Large intestine (tissue), 3 donors: ENCODE results near the gene SUGP2. TPM values are rescaled to one million over a fixed set of nuclear protein-coding genes. Genes with fewer than 3 reads are reported as not detected.

Experiments used
- DNase-seq, 2 donors: peaks; one replicate each; pipeline versions ENCODE4 v3.0.0 to v3.0.0-alpha.2; 2013
- H3K27ac ChIP-seq: one replicate; pipeline ENCODE4 v1.5.1; 2013; ENCODE audit warnings: low read length
- H3K27me3 ChIP-seq: 2 replicates; pipeline ENCODE4 v1.6.1; 2013; ENCODE audit warnings: low read length; ENCODE audit not compliant: control insufficient read depth, insufficient read depth
- H3K36me3 ChIP-seq: 2 replicates; pipeline ENCODE4 v1.6.1; 2013; ENCODE audit warnings: low read length; ENCODE audit not compliant: control insufficient read depth, insufficient read depth
- H3K4me1 ChIP-seq: one replicate; pipeline ENCODE4 v1.6.1; 2013; ENCODE audit warnings: low read length; ENCODE audit not compliant: control insufficient read depth, insufficient read depth
- H3K4me3 ChIP-seq: one replicate; pipeline ENCODE4 v1.5.1; 2013; ENCODE audit warnings: low read length
- H3K9me3 ChIP-seq: one replicate; pipeline ENCODE4 v1.6.1; 2013; ENCODE audit warnings: mild to moderate bottlenecking, low read depth, low read length, moderate library complexity; ENCODE audit not compliant: control insufficient read depth
- WGBS: methylation state at CpG from one replicate; pipeline ENCODE4 v1.1.5; 2013; ENCODE audit warnings: low lambda C conversion rate; ENCODE audit not compliant: insufficient coverage; 5-methylcytosine and 5-hydroxymethylcytosine counted together
- polyA plus RNA-seq: library from polyadenylated mRNA; unstranded; fragments of 120-200 nt; gene quantifications from one replicate; pipeline ENCODE4 v1.2.1, GENCODE V29; 2013

SUGP2 gene
- polyA plus RNA-seq, 1 donor = 90.0 TPM

- Histone ChIP-seq H3K4me1 (peaks cover 9% of the 10 kb centered on the region), H3K27ac (no peak overlapping the region), H3K4me3 (no peak overlapping the region), H3K27me3 (no peaks in the 10 kb centered on the region), H3K9me3 (no peaks in the 10 kb centered on the region), H3K36me3 (peaks cover 47% of the 10 kb centered on the region)
- WGBS = no CpG with 5 or more reads among the region's 17 CpGs
- DNase-seq = no peak
These were observed 25.9 kb upstream of the SUGP2 start for GRCh38 chr19:19059018-19059836.

- Histone ChIP-seq H3K27ac (no peak overlapping the region), H3K36me3 (peaks cover 60% of the 10 kb centered on the region), H3K4me1 (peaks cover 6% of the 10 kb centered on the region), H3K9me3 (no peaks in the 10 kb centered on the region), H3K4me3 (no peak overlapping the region), H3K27me3 (no peaks in the 10 kb centered on the region)
- WGBS = no CpG with 5 or more reads among the region's 7 CpGs
- DNase-seq = no peak
These were observed 24.4 kb upstream of the SUGP2 start for GRCh38 chr19:19057720-19058119.

- Histone ChIP-seq H3K4me3 (no peak overlapping the region), H3K4me1 (peaks cover 6% of the 10 kb centered on the region), H3K27ac (no peak overlapping the region), H3K36me3 (peaks cover 64% of the 10 kb centered on the region), H3K27me3 (no peaks in the 10 kb centered on the region), H3K9me3 (no peaks in the 10 kb centered on the region)
- no CpG with 5 or more reads among the region's 13 CpGs for WGBS
- no peak for DNase-seq
These were observed 24.0 kb upstream of the SUGP2 start for GRCh38 chr19:19057317-19057716.

- no peaks in the 10 kb centered on the region for H3K9me3 ChIP-seq
- WGBS = no CpG with 5 or more reads among the region's 9 CpGs
- H3K4me1 ChIP-seq = peaks cover 6% of the 10 kb centered on the region
- peaks cover 69% of the 10 kb centered on the region for H3K36me3 ChIP-seq
- H3K27ac ChIP-seq = no peak overlapping the region
- H3K27me3 ChIP-seq = no peaks in the 10 kb centered on the region
- no peak overlapping the region for H3K4me3 ChIP-seq
- DNase-seq = no peak
These were observed 23.4 kb upstream of the SUGP2 start for GRCh38 chr19:19056636-19057275.

GRCh38 chr19:19055701-19056100 lies 22.4 kb upstream of the SUGP2 start:
- Histone ChIP-seq H3K4me1 (peaks cover 6% of the 10 kb centered on the region), H3K9me3 (no peaks in the 10 kb centered on the region), H3K27me3 (no peaks in the 10 kb centered on the region), H3K27ac (no peak overlapping the region), H3K36me3 (peaks cover 79% of the 10 kb centered on the region), H3K4me3 (no peak overlapping the region)
- no peak for DNase-seq
- WGBS = no CpG with 5 or more reads among the region's 13 CpGs

- Histone ChIP-seq H3K36me3 (peaks cover 81% of the 10 kb centered on the region), H3K9me3 (no peaks in the 10 kb centered on the region), H3K27ac (no peak overlapping the region), H3K4me1 (peaks cover 6% of the 10 kb centered on the region), H3K4me3 (no peak overlapping the region), H3K27me3 (no peaks in the 10 kb centered on the region)
- DNase-seq = no peak
- no CpG with 5 or more reads among the region's 19 CpGs for WGBS
These were observed 21.7 kb upstream of the SUGP2 start for GRCh38 chr19:19054939-19055440.

- peaks cover 80% of the 10 kb centered on the region for H3K36me3 ChIP-seq
These were observed 21.1 kb upstream of the SUGP2 start for GRCh38 chr19:19054315-19054938.

GRCh38 chr19:19053508-19054314 lies 20.4 kb upstream of the SUGP2 start:
- H3K4me3 ChIP-seq = no peak overlapping the region
- no peaks in the 10 kb centered on the region for H3K9me3 ChIP-seq
- H3K27me3 ChIP-seq = no peaks in the 10 kb centered on the region
- peaks cover 6% of the 10 kb centered on the region for H3K4me1 ChIP-seq
- DNase-seq = peak; percentile 35 to 59
- WGBS = no CpG with 5 or more reads among the region's 25 CpGs
- H3K36me3 ChIP-seq = peaks cover 75% of the 10 kb centered on the region
- no peak overlapping the region for H3K27ac ChIP-seq

More at GRCh38 chr19:19054315-19054938, 21.1 kb upstream of the SUGP2 start:
- H3K4me3 ChIP-seq = no peak overlapping the region
- peaks cover 6% of the 10 kb centered on the region for H3K4me1 ChIP-seq
- WGBS = no CpG with 5 or more reads among the region's 15 CpGs
- no peaks in the 10 kb centered on the region for H3K27me3 ChIP-seq
- DNase-seq = no peak
- H3K27ac ChIP-seq = no peak overlapping the region
- no peaks in the 10 kb centered on the region for H3K9me3 ChIP-seq

- Histone ChIP-seq H3K27me3 (no peaks in the 10 kb centered on the region), H3K4me3 (no peak overlapping the region), H3K9me3 (no peaks in the 10 kb centered on the region), H3K36me3 (peaks cover 69% of the 10 kb centered on the region), H3K4me1 (peaks cover 4% of the 10 kb centered on the region), H3K27ac (no peak overlapping the region)
- DNase-seq = no peak
- no CpG with 5 or more reads among the region's 1 CpG for WGBS
These were observed 19.6 kb upstream of the SUGP2 start for GRCh38 chr19:19052921-19053320.
